GM12878 (cell line): ENCODE results near the gene CCDC137. TPM values are rescaled to one million over a fixed set of nuclear protein-coding genes. Genes with fewer than 3 reads are reported as not detected.

ENCODE experiments used
- ATAC-seq: fragments of 200-7000 bp; cut with Tn5 transposase; 3 replicates; pipeline ENCODE4 v1.9.1; 2020; ENCODE audit warnings: mild to moderate bottlenecking, moderate library complexity
- BruUV-seq: library from RNA; stranded (reverse); fragments of 400-500 nt; replicated peaks from 2 replicates; lab custom pipeline; 2021; lab: Mats Ljungman, UMichigan
- CTCF ChIA-PET: fragments of 300-600 bp; sonication (Branson Sonifier 250); formaldehyde crosslinking; extraction: SDS; loops from one replicate; lab custom pipeline; 2021; ENCODE audit warnings: inconsistent platforms; lab: Yijun Ruan, JAX
- POLR2A ChIA-PET: fragments of 350-600 bp; formaldehyde crosslinking; extraction: SDS; loops from one replicate; lab custom pipeline; 2021; ENCODE audit warnings: inconsistent platforms; lab: Charles Lee
- RAD21 ChIA-PET: fragments of 300-600 bp; sonication (Branson Sonifier 250); formaldehyde crosslinking; loops from one replicate; lab custom pipeline; 2023; ENCODE audit warnings: antibody characterized with exemption; ENCODE audit not compliant: unreplicated experiment; lab: Charles Lee
- SMC1A ChIA-PET: fragments of 300-600 bp; sonication (Branson Sonifier 250); formaldehyde crosslinking; loops from one replicate; lab custom pipeline; 2023; ENCODE audit not compliant: unreplicated experiment, uncharacterized antibody; lab: Charles Lee
- DNase-seq: peaks from one replicate; pipeline ENCODE4 v3.0.0-alpha.2; 2011; ENCODE audit warnings: low read depth, low spot score
- FAIRE-seq: peaks from 3 replicates; lab custom pipeline; 2011; peaks lifted over from hg19 to GRCh38; lab: Jason Lieb, UNC
- H2AFZ ChIP-seq: 2 replicates; pipeline ENCODE4 v1.6.0; 2011; ENCODE audit warnings: low read depth, low read length, control low read depth; ENCODE audit not compliant: control insufficient read depth
- H3K27ac ChIP-seq: 2 replicates; pipeline ENCODE4 v1.5.1; 2011; ENCODE audit warnings: control low read depth; ENCODE audit not compliant: control insufficient read depth, insufficient read depth
- H3K27me3 ChIP-seq, 2 experiments: replicated peaks in 1 of 2; 2 replicates each; pipeline versions ENCODE4 v1.6.0 to v1.6.1; 2011; ENCODE audit warnings: low read length in 1 of 2; ENCODE audit not compliant: control insufficient read depth in 2 of 2, insufficient read depth in 2 of 2
- H3K36me3 ChIP-seq, 2 experiments: 2 replicates each; pipeline ENCODE4 v1.5.1; 2011; ENCODE audit warnings: low read length in 1 of 2; ENCODE audit not compliant: control insufficient read depth in 2 of 2, insufficient read depth in 2 of 2
- H3K4me1 ChIP-seq: 2 replicates; pipeline ENCODE4 v1.6.1; 2011; ENCODE audit warnings: mild to moderate bottlenecking, low read length, moderate library complexity, mixed read lengths; ENCODE audit not compliant: control insufficient read depth, insufficient read depth
- H3K4me2 ChIP-seq: 2 replicates; pipeline ENCODE4 v1.6.0; 2011; ENCODE audit warnings: control low read depth; ENCODE audit not compliant: control insufficient read depth, insufficient read depth
- H3K4me3 ChIP-seq: fragments of 200-600 bp; sonication (generic); 2 replicates; pipeline ENCODE4 v1.5.1; 2016
- H3K79me2 ChIP-seq: 2 replicates; pipeline ENCODE4 v1.6.0; 2011; ENCODE audit warnings: low read length; ENCODE audit not compliant: control insufficient read depth, insufficient read depth
- H3K9ac ChIP-seq: 2 replicates; pipeline ENCODE4 v1.8.0; 2011; ENCODE audit warnings: low read length, control low read depth, mixed read lengths; ENCODE audit not compliant: control insufficient read depth, insufficient read depth
- H3K9me3 ChIP-seq: replicated peaks from 3 replicates; pipeline ENCODE4 v1.5.1; 2011; ENCODE audit warnings: mild to moderate bottlenecking, low read length; ENCODE audit not compliant: control insufficient read depth, insufficient read depth
- H4K20me1 ChIP-seq: 2 replicates; pipeline ENCODE4 v1.6.0; 2011; ENCODE audit not compliant: control insufficient read depth, insufficient read depth
- BCL11A ChIP-seq: IDR thresholded peaks from 2 replicates; pipeline ENCODE4 v1.6.1; 2011; ENCODE audit warnings: low read depth, low read length
- BCLAF1 ChIP-seq: fragments of 450-650 bp; IDR thresholded peaks from 2 replicates; pipeline ENCODE4 v1.6.1; 2017; ENCODE audit warnings: antibody characterized with exemption, mild to moderate bottlenecking, moderate library complexity
- CHD4 ChIP-seq: fragments of 200-600 bp; sonication (generic); IDR thresholded peaks from 2 replicates; pipeline ENCODE4 v1.6.1; 2016; ENCODE audit warnings: mild to moderate bottlenecking
- PBX3 ChIP-seq: IDR thresholded peaks from 2 replicates; pipeline ENCODE4 v1.6.1; 2011; ENCODE audit warnings: mild to moderate bottlenecking, low read depth, low read length, moderate library complexity; ENCODE audit not compliant: insufficient replicate concordance
- PKNOX1 ChIP-seq: fragments of 450-650 bp; IDR thresholded peaks from 2 replicates; pipeline ENCODE4 v1.6.1; 2016; ENCODE audit warnings: mild to moderate bottlenecking
- POLR2AphosphoS5 ChIP-seq: IDR thresholded peaks from 2 replicates; pipeline ENCODE4 v1.6.1; 2011; ENCODE audit warnings: mild to moderate bottlenecking, low read length, inconsistent platforms
- POU2F2 ChIP-seq: IDR thresholded peaks from 3 replicates; pipeline ENCODE4 v1.6.1; 2011; ENCODE audit warnings: low read depth, mild to moderate bottlenecking, low read length, borderline replicate concordance
- RAD51 ChIP-seq: fragments of 450-650 bp; IDR thresholded peaks from 2 replicates; pipeline ENCODE4 v1.6.1; 2016; ENCODE audit warnings: moderate library complexity, mild to moderate bottlenecking, inconsistent platforms
- SP1 ChIP-seq: IDR thresholded peaks from one replicate; pipeline ENCODE4 v1.6.1; 2011; ENCODE audit warnings: low read depth, low read length
- SPI1 ChIP-seq: IDR thresholded peaks from 2 replicates; pipeline ENCODE4 v1.6.1; 2011; ENCODE audit warnings: low read depth, mild to moderate bottlenecking, low read length, moderate library complexity, borderline replicate concordance; ENCODE audit not compliant: insufficient read depth
- TBL1XR1 ChIP-seq: IDR thresholded peaks from 2 replicates; pipeline ENCODE4 v1.6.1; 2012; ENCODE audit warnings: low read depth, low read length, improper control_type of control experiment
- WGBS: methylation state at CpG from one replicate; pipeline ENCODE4 v1.1.6; 2016; ENCODE audit warnings: low lambda C conversion rate; ENCODE audit not compliant: insufficient replicate concordance, insufficient coverage; ENCODE audit errors: missing lambda C conversion rate; 5-methylcytosine and 5-hydroxymethylcytosine counted together
- in situ Hi-C: fragments of 300-500 bp; cut with MboI; formaldehyde crosslinking; loops from 9 replicates; pipeline ENCODE4 v1.14.3; 2018; ENCODE audit warnings: mixed read lengths
- intact Hi-C: fragments of 100-400 bp; cut with micrococcal nuclease; formaldehyde crosslinking; loops from one replicate; pipeline ENCODE4 v1.14.2; 2022; ENCODE audit not compliant: unreplicated experiment
- polyA plus RNA-seq, 11 experiments: library from polyadenylated mRNA; depleted of rRNA in 4 of 11; unstranded in 6 of 11; stranded (reverse) in 5 of 11; fragments of >200 nt; fragmentation: Nextera tagmentation in 4 of 11; fragmentation: Illumina TruSeq in 1 of 11; extraction: Ambion mirVana in 4 of 11; extraction: Trizol in 1 of 11; gene quantifications; 1 replicate in 1 of 11; 2 replicates in 10 of 11; pipeline versions ENCODE4 v1.2.1 to v1.2.3, GENCODE V29; 2011 to 2016; ENCODE audit warnings: inconsistent platforms in 2 of 11, missing spikeins in 2 of 11, low read depth in 1 of 11
- total RNA-seq, 4 experiments: library from RNA; depleted of rRNA in 3 of 4; stranded (reverse); fragments of >200 nt in 3 of 4; fragmentation: Illumina TruSeq in 1 of 4; extraction: Trizol in 1 of 4; gene quantifications; 2 replicates each; pipeline versions ENCODE4 v1.2.1 to v1.2.3, GENCODE V29; 2013 to 2021

Gene CCDC137
- total and polyA plus RNA-seq, 10 of the 15 experiments (the other 5 are each of a cell fraction or from before 2014, with no cell fraction given), result 2.2 to 45.4 (median 22.1) TPM

GRCh38 chr17:81705518-81706231, 39.1 kb downstream of the CCDC137 start:
- no peak for FAIRE-seq
- H3K27me3 ChIP-seq, result no peaks in the 10 kb centered on the region
- no peak overlapping the region for H2AFZ ChIP-seq
- DNase-seq, result no peak
- peaks cover 14% of the 10 kb centered on the region for H3K4me1 ChIP-seq
- intact Hi-C loops (no loop called here), in situ Hi-C loops (no loop called here)
- no peak overlapping the region for H3K27ac ChIP-seq
- no peaks in the 10 kb centered on the region for H3K9me3 ChIP-seq
- SMC1A ChIA-PET, result interaction anchor here (1.1 kb wide), 1 partner anchor 21 kb away, joined by 3 read pairs; no protein-coding TSS in a partner anchor
- RAD21 ChIA-PET, result no interaction called here
- BruUV-seq, result no TSS peak
- H4K20me1 ChIP-seq, result 0 out of 2 replicates have a peak, but pooled peaks cover 3% of the 10 kb centered on the region
- no peak overlapping the region for H3K4me2 ChIP-seq
- H3K4me3 ChIP-seq, result no peak overlapping the region
- peaks cover 46% of the 10 kb centered on the region for H3K79me2 ChIP-seq
- TF ChIP-seq BCL11A (no peak), POLR2AphosphoS5 (peak; percentile 62; the same call in 1 of the 2 replicates)
- H3K36me3 ChIP-seq, result peaks cover 15 to 30% of the 10 kb centered on the region in 2 experiments
- no peak overlapping the region for H3K9ac ChIP-seq
- WGBS, result 95% methylated on average over 30 of the region's 30 CpGs
- ATAC-seq, result no peak
- CTCF ChIA-PET, result interaction anchor here (0.7 kb wide), 1 partner anchor 592 kb away, joined by 3 read pairs; no protein-coding TSS in a partner anchor
- POLR2A ChIA-PET, result interaction anchor here (1.0 kb wide), 1 partner anchor 39 kb away, joined by 3 read pairs; the partner anchor contains the start of genes CCDC137 and OXLD1

- intact Hi-C loops (no loop called here), in situ Hi-C loops (no loop called here)
- Histone ChIP-seq H3K9ac (no peak overlapping the region), H3K4me1 (peaks cover 18% of the 10 kb centered on the region), H2AFZ (no peak overlapping the region), H3K36me3 (peaks cover 15 to 25% of the 10 kb centered on the region in 2 experiments), H4K20me1 (0 out of 2 replicates have a peak, but pooled peaks cover 3% of the 10 kb centered on the region), H3K27me3 (no peaks in the 10 kb centered on the region), H3K4me2 (no peak overlapping the region), H3K79me2 (peaks cover 46% of the 10 kb centered on the region), H3K9me3 (no peaks in the 10 kb centered on the region), H3K4me3 (no peak overlapping the region), H3K27ac (no peak overlapping the region)
- ChIA-PET CTCF (no interaction called here), SMC1A (no interaction called here), POLR2A (no interaction called here), RAD21 (no interaction called here)
- over 99% methylated on average over 17 of the region's 17 CpGs for WGBS
- BruUV-seq, result no TSS peak
- DNase-seq (no peak), FAIRE-seq (no peak), ATAC-seq (no peak)
- no peak for TF ChIP-seq POU2F2
- no peak for TF ChIP-seq CHD4
- no peak for TF ChIP-seq SP1
- no peak for TF ChIP-seq BCLAF1
- no peak for TF ChIP-seq PBX3
- TF ChIP-seq SPI1, result no peak
- TF ChIP-seq TBL1XR1, result no peak
- no peak for TF ChIP-seq PKNOX1
- TF ChIP-seq RAD51, result no peak
These were observed 39.7 kb downstream of the CCDC137 start for GRCh38 chr17:81706232-81706611.
